ENCODE measurements around the gene MYL6.

The MYL6 gene

DNA sequence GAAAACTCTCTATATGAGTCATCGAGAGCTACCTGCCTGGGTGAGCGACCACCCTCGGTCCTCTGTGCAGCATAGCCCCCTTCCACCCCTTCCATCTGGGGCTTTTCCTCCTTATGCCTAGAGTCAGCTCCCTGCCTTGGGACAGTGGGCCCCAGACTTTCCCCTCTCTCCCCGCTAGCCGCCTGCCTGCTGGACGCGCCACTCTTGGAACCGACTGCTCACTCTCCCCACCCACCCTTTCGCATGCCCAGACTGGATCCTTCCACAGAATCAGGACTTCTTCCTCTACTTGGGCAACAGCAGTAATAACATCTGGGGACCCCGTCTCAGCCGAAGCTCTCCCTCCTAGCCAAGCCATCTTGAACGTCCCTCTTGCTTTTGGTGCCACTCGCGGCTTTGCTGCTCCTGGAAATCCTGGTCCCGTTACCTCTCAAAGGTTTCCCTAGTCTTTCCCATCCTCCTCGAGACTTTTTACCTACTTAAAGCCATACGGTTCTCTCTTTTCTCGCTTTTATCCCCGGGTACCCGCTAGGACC, 29.4 kb upstream of the MYL6 start:
- in situ Hi-C loops (cut with MboI; ENCODE audit: low pct_unique_long_range_greater_than_20kb, low sequenced_read_pairs) = no loop called here
- no peak for DNase-seq

DNA sequence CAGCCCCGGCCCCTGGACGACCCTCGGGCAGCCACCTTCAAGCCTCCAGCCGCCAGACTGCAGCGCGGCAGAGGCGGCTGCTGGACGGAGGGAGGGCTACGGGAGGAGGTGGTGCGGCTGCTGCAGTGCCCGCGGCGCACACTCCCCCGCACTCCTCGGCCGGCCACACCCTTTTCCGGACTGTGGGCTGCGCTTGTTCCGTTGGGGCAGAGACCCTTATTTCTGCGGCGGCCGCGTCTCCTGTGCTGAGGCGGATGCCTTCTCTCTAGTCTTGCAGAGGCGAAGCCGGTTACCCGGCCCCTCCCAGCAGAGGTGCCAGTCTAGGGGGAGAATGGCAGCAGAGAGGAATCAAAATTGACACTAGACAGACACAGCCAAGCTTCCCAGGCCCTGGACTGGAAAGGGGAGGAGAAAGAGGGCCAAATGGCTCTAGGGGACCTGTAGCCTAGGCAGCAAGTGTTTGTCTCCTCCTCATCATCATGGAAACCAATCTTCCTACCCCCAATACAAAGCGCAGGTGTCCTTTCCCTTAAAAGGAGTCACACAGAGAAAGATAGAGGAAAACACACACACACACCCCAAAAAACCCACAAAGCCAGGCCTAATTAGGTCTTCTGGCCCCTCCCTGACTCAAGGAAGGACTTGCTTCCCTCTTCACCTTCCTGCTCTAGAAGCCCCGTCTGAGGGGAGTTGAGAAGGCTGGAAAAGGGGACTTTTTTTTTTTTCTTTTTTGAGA, 28.8 kb upstream of the MYL6 start:
- DNase-seq = peak; percentile 94
- in situ Hi-C loops (cut with MboI; ENCODE audit: low pct_unique_long_range_greater_than_20kb, low sequenced_read_pairs) = no loop called here

DNA sequence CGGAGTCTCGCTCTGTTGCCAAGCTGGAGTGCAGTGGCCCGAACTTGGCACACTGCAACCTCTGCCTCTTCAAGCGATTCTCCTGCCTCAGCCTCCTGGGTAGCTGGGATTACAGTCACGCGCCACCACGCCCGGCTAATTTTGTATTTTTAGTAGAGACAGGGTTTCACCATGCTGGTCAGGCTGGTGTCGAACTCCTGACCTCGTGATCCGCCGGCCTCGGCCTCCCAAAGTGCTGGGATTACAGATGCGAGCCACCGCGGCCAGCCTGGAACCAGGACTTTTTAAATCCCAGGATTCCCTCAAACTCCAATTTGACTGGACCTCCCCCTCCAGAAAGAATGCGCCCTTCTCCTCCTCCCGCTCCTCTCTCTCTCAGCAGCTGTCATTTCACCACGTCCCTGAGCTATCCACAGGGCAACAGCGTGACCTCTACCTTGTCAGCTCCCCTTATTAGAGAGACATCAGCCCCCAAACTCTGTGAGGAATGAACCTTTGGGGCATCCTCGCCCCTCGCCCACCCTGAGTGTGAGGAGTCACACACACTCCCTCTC, 28.1 kb upstream of the MYL6 start:
- DNase-seq = no peak
- in situ Hi-C loops (cut with MboI; ENCODE audit: low pct_unique_long_range_greater_than_20kb, low sequenced_read_pairs) = no loop called here

GRCh38 chr12:56130876-56131275, 27.3 kb upstream of the MYL6 start:
- DNase-seq = no peak
- in situ Hi-C loops (cut with MboI; ENCODE audit: low pct_unique_long_range_greater_than_20kb, low sequenced_read_pairs) = no loop called here

GRCh38 chr12:56134897-56135296, 23.3 kb upstream of the MYL6 start:
- DNase-seq = no peak
- in situ Hi-C loops (cut with MboI; ENCODE audit: low pct_unique_long_range_greater_than_20kb, low sequenced_read_pairs) = no loop called here

GRCh38 chr12:56137853-56138571, 20.1 kb upstream of the MYL6 start:
- DNase-seq = no peak
- in situ Hi-C loops (cut with MboI; ENCODE audit: low pct_unique_long_range_greater_than_20kb, low sequenced_read_pairs) = no loop called here

GRCh38 chr12:56141946-56142784, 16.0 kb upstream of the MYL6 start:
- DNase-seq = no peak
- in situ Hi-C loops (cut with MboI; ENCODE audit: low pct_unique_long_range_greater_than_20kb, low sequenced_read_pairs) = no loop called here

DNA sequence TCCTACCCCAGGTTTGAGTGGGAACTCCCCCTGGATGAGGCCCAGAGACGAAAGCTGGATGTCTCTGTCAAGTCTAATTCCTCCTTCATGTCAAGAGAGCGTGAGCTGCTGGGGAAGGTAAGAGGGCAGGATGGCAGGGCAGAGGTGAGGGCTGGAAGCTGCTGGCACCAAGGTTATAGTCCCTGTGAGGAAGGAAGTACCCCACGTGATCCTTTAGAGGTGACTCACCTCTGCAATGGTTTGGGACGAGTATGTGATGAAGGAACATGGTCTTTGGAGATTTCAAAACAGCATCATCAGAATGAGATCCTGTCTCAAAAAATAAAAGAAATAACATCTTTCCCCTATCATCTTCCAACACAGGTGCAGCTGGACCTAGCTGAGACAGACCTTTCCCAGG, 14.9 kb upstream of the MYL6 start:
- no peak for DNase-seq
- in situ Hi-C loops (cut with MboI; ENCODE audit: low pct_unique_long_range_greater_than_20kb, low sequenced_read_pairs) = no loop called here

DNA sequence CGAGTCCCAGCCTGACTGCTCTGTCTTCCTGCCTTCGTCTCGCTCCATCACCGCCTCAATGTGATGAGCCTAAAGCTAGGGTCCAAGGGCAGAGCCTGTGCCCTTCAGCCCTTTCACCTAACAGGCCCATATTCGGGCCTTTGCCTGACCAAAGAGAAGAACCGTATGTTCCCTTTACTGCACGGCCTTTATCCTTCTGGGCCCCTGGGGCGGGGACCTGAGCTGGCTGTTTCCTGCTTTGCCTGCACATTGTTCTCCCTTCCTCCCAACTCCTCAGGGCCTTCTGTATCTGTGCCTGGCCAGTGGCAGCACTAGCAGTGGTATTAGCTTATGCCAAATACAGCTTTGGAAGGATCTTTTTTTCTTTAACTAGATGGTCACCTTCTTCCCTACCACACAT, 14.3 kb upstream of the MYL6 start:
- in situ Hi-C loops (cut with MboI; ENCODE audit: low pct_unique_long_range_greater_than_20kb, low sequenced_read_pairs) = no loop called here

GRCh38 chr12:56145217-56145616, 12.9 kb upstream of the MYL6 start:
- in situ Hi-C loops (cut with MboI; ENCODE audit: low pct_unique_long_range_greater_than_20kb, low sequenced_read_pairs) = no loop called here
- no peak for DNase-seq

More for the DNA sequence above, 14.3 kb upstream of the MYL6 start:
- no peak for DNase-seq

GRCh38 chr12:56146492-56147460, 11.4 kb upstream of the MYL6 start:
- in situ Hi-C loops (cut with MboI; ENCODE audit: low pct_unique_long_range_greater_than_20kb, low sequenced_read_pairs) = no loop called here
- DNase-seq = no peak

DNA sequence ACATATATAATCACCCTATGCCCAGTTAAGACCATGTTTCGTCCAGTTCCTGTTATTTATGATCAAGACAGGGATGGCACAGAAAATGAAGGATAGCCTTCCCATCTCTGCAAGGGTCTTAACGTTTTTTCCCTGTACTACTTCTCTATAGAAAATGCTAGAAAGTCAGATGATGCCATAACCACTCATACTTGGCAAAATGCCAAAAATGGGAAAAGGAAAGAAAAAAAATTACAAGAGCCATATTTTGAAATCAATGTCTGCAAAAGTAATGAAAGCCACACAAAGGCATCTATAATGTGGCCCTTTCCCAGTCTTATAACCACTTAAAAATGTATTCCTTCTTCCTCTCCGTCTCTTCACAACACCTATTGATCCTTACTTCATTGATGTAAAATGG, 7.6 kb upstream of the MYL6 start:
- in situ Hi-C loops (cut with MboI; ENCODE audit: low pct_unique_long_range_greater_than_20kb, low sequenced_read_pairs) = no loop called here
- DNase-seq = peak; percentile 45

DNA sequence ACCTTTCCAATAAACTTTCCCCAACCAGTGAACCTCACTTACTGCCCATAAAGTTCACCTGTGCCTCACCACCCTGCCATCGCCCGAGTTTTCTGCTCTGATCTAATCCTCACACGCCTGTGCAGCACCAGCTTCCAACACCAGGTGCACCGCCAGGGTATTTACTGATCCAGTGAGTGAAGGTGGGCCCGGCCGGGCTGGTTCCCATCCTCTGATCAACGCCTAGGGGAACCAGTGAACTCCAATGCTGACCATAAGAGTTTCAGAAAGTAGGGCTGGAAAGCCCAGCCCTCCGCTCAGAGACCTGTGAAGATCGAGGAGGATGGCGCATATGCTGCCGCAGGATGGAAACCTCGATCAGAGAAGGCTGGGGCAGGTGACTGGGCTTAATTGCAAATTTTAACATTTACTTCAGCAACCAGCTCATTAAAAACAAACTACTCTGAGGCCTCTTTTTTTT, 6.5 kb upstream of the MYL6 start:
- in situ Hi-C loops (cut with MboI; ENCODE audit: low pct_unique_long_range_greater_than_20kb, low sequenced_read_pairs) = no loop called here
- DNase-seq = no peak

DNA sequence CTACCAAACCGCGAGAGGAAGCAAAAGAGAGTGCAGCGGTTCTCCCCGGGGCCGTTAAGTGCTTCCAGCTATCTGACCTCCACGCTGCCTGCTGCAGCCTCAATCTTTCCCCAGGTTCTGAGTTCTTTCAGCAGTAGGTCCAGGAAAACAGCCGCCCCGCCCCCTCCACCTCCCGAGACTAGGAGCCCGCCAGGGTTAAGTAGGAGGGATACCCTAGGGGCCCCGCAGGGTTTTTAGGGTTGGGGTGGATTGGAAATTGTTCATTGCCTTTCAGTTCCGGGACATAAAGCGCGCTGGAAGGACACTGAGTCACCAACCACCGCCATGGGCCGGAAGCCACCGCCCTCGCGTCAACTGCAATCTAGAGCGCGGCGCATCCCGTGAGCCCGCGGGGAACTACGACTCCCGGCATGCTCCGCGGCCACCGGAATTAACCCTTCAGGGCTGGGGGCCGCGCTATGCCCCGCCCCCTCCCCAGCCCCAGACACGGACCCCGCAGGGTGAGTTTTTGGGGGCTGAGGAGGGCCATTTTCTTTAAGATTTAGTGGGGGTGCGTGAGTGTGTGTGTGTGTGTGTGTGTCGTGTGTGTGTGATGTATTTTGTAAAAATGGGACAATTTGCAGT, 5.9 kb upstream of the MYL6 start, which contains the start of gene MYL6B:
Gene MYL6B, plus strand, starts transcription at position 456 of the 624 bp plus-strand sequence. CDS start 1,332 bp downstream, outside the sequence.
- in situ Hi-C loops (cut with MboI; ENCODE audit: low pct_unique_long_range_greater_than_20kb, low sequenced_read_pairs) = no loop called here
- DNase-seq = peak; percentile 89

GRCh38 chr12:56152756-56153677, 5.1 kb upstream of the MYL6 start:
- in situ Hi-C loops (cut with MboI; ENCODE audit: low pct_unique_long_range_greater_than_20kb, low sequenced_read_pairs) = no loop called here
- no peak for DNase-seq

- in situ Hi-C loops (cut with MboI; ENCODE audit: low pct_unique_long_range_greater_than_20kb, low sequenced_read_pairs) = no loop called here
Measured at GRCh38 chr12:56153678-56154065, 4.5 kb upstream of the MYL6 start.

More at GRCh38 chr12:56153678-56154065, 4.5 kb upstream of the MYL6 start:
- no peak for DNase-seq

Data from KBM-7 (cell line).